ENCODE data around the gene TRIM29. TPM values are rescaled to one million over a fixed set of nuclear protein-coding genes. Genes with fewer than 3 reads are reported as not detected.

Gene TRIM29
- total RNA-seq, 1 experiment from 2014 or later, result 4.3 TPM

- no TSS peak for BruUV-seq (replicated peaks)
- H3K27ac Mint-ChIP-seq (ENCODE audit: unreplicated experiment), result no peak overlapping the region
- ChIA-PET POLR2A (no interaction called here), CTCF (no interaction called here)
- no peaks in the 10 kb centered on the region for H3K27me3 Mint-ChIP-seq (ENCODE audit: insufficient read depth, unreplicated experiment)
- no peak for DNase-seq
- H3K4me3 Mint-ChIP-seq (ENCODE audit: unreplicated experiment), result no peak overlapping the region
- Histone ChIP-seq H3K27me3 (replicated peaks; ENCODE audit: control insufficient read depth, insufficient read depth, low read length) (no peaks in the 10 kb centered on the region; the same call in 1 of the 2 replicates), H3K4me1 (no peaks in the 10 kb centered on the region), H3K4me3 (ENCODE audit: low read depth, low read length) (no peak overlapping the region), H3K36me3 (ENCODE audit: control insufficient read depth, insufficient read depth, low read length) (no peaks in the 10 kb centered on the region), H3K9me3 (no peaks in the 10 kb centered on the region)
- no peaks in the 10 kb centered on the region for H3K4me1 Mint-ChIP-seq (ENCODE audit: low read depth, unreplicated experiment)
- intact Hi-C loops (cut with micrococcal nuclease; ENCODE audit: unreplicated experiment), result no loop called here
- no peaks in the 10 kb centered on the region for H3K36me3 Mint-ChIP-seq (ENCODE audit: insufficient read depth, unreplicated experiment)
- TF ChIP-seq, protein P1, sequence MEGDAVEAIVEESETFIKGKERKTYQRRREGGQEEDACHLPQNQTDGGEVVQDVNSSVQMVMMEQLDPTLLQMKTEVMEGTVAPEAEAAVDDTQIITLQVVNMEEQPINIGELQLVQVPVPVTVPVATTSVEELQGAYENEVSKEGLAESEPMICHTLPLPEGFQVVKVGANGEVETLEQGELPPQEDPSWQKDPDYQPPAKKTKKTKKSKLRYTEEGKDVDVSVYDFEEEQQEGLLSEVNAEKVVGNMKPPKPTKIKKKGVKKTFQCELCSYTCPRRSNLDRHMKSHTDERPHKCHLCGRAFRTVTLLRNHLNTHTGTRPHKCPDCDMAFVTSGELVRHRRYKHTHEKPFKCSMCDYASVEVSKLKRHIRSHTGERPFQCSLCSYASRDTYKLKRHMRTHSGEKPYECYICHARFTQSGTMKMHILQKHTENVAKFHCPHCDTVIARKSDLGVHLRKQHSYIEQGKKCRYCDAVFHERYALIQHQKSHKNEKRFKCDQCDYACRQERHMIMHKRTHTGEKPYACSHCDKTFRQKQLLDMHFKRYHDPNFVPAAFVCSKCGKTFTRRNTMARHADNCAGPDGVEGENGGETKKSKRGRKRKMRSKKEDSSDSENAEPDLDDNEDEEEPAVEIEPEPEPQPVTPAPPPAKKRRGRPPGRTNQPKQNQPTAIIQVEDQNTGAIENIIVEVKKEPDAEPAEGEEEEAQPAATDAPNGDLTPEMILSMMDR (IDR thresholded peaks at IDR 0.05; ENCODE audit: insufficient read depth in 1 of 2, low read depth in 1 of 2, low read length in 1 of 2, severe bottlenecking in 1 of 2, unreplicated experiment in 1 of 2), result no peak
- no peaks in the 10 kb centered on the region for H3K9me3 Mint-ChIP-seq (ENCODE audit: unreplicated experiment)
Observed at GRCh38 chr11:120134931-120135228, 3.0 kb downstream of the TRIM29 start.

DNA sequence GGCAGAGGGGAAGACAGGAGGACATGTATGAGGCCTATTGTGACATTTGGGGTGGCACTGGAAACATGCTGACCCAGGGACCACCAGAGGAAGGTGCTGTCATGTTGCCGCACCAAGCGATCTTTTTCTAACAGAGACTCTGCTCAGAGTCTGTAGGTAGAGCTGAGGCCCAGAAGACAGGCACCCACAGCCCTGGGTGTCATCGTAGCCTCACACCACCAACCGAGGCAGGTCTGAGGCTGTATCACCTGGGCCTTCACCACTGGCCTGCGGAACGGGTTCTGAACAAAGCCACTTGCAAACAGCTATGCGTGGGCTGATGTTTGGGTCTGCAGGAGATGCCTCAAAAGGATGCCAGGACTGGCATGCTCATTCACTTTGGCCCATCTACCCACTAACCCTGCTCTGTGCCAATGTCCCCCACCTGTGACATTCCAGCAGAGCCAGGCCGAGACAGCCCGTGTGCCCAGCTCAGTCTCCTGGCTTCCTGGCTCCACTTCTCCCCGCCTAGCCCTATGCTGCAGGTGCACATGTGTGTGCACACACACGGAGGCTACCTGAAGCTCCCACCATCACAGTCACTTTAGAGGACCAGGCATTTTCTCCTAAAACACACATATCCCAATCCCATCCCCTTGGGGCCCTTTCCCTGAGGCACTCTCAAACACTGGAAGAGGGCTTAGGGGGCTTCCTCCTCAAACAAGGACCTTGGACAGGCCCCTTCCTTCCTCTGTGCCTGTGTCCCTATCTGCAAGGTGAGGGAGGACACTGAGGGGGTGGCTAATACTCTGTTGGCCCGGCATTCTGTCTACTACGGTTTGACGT is 3.6 kb downstream of the TRIM29 start:
- no peak for DNase-seq

GRCh38 chr11:120133216-120134105 is 4.5 kb downstream of the TRIM29 start:
- no peaks in the 10 kb centered on the region; the same call in 1 of the 2 replicates for H3K27me3 ChIP-seq (replicated peaks; ENCODE audit: control insufficient read depth, insufficient read depth, low read length)
- no TSS peak for BruUV-seq (replicated peaks)
- Mint-ChIP-seq H3K27ac (ENCODE audit: unreplicated experiment) (no peak overlapping the region), H3K4me3 (ENCODE audit: unreplicated experiment) (no peak overlapping the region), H3K4me1 (ENCODE audit: low read depth, unreplicated experiment) (peaks cover 6% of the 10 kb centered on the region), H3K9me3 (ENCODE audit: unreplicated experiment) (no peaks in the 10 kb centered on the region), H3K36me3 (ENCODE audit: insufficient read depth, unreplicated experiment) (no peaks in the 10 kb centered on the region), H3K27me3 (ENCODE audit: insufficient read depth, unreplicated experiment) (peaks cover 3% of the 10 kb centered on the region)
- H3K9me3 ChIP-seq, result no peaks in the 10 kb centered on the region
- TF ChIP-seq, protein P1 (IDR thresholded peaks at IDR 0.05; ENCODE audit: insufficient read depth in 1 of 2, low read depth in 1 of 2, low read length in 1 of 2, severe bottlenecking in 1 of 2, unreplicated experiment in 1 of 2), result no peak
- ChIA-PET POLR2A (no interaction called here), CTCF (no interaction called here)
- DNase-seq, result no peak
- H3K36me3 ChIP-seq (ENCODE audit: control insufficient read depth, insufficient read depth, low read length), result no peaks in the 10 kb centered on the region
- 0 out of 2 replicates have a peak, but pooled peaks cover 7% of the 10 kb centered on the region for H3K4me1 ChIP-seq
- no peak overlapping the region for H3K4me3 ChIP-seq (ENCODE audit: low read depth, low read length)
- intact Hi-C loops (cut with micrococcal nuclease; ENCODE audit: unreplicated experiment), result no loop called here

More for the DNA sequence above, 3.6 kb downstream of the TRIM29 start:
- H3K36me3 ChIP-seq (ENCODE audit: control insufficient read depth, insufficient read depth, low read length), result no peaks in the 10 kb centered on the region
- H3K27me3 ChIP-seq (replicated peaks; ENCODE audit: control insufficient read depth, insufficient read depth, low read length), result no peaks in the 10 kb centered on the region; the same call in 1 of the 2 replicates
- 0 out of 2 replicates have a peak, but pooled peaks cover 2% of the 10 kb centered on the region for H3K4me1 ChIP-seq
- H3K36me3 Mint-ChIP-seq (ENCODE audit: insufficient read depth, unreplicated experiment), result no peaks in the 10 kb centered on the region
- H3K4me3 Mint-ChIP-seq (ENCODE audit: unreplicated experiment), result no peak overlapping the region
- ChIA-PET POLR2A (no interaction called here), CTCF (no interaction called here)
- H3K9me3 Mint-ChIP-seq (ENCODE audit: unreplicated experiment), result no peaks in the 10 kb centered on the region
- intact Hi-C loops (cut with micrococcal nuclease; ENCODE audit: unreplicated experiment), result no loop called here
- no peak overlapping the region for H3K4me3 ChIP-seq (ENCODE audit: low read depth, low read length)
- H3K27me3 Mint-ChIP-seq (ENCODE audit: insufficient read depth, unreplicated experiment), result no peaks in the 10 kb centered on the region
- H3K4me1 Mint-ChIP-seq (ENCODE audit: low read depth, unreplicated experiment), result no peaks in the 10 kb centered on the region
- TF ChIP-seq, protein P1 (IDR thresholded peaks at IDR 0.05; ENCODE audit: insufficient read depth in 1 of 2, low read depth in 1 of 2, low read length in 1 of 2, severe bottlenecking in 1 of 2, unreplicated experiment in 1 of 2), result no peak
- no peak overlapping the region for H3K27ac Mint-ChIP-seq (ENCODE audit: unreplicated experiment)
- H3K9me3 ChIP-seq, result no peaks in the 10 kb centered on the region
- no TSS peak for BruUV-seq (replicated peaks)

Data from Caco-2 (cell line).